Adrenal gland (tissue), 5 donors: ENCODE results near the gene DUOXA2.

Experiments
- POLR2A ChIP-seq, 2 donors: fragments of 450-650 bp; IDR thresholded peaks; one replicate each; pipeline ENCODE4 v1.6.1; 2017; ENCODE audit warnings: antibody characterized with exemption in 2 of 2, mild to moderate bottlenecking in 2 of 2, moderate library complexity in 1 of 2
- TF ChIP-seq, protein P1 (sequence below), 6 experiments: fragments of 450-650 bp in 4 of 6; fragments of 200-600 bp in 2 of 6; sonication (generic) in 1 of 6; IDR thresholded peaks; 1 replicate in 5 of 6; 2 replicates in 1 of 6; pipeline versions ENCODE4 v1.5.1 to v1.8.0; 2016 to 2021; ENCODE audit warnings: antibody characterized with exemption in 6 of 6, mild to moderate bottlenecking in 2 of 6, moderate library complexity in 1 of 6
- donor health status: DM: no; HTN: no; CAD: no.

DNA sequence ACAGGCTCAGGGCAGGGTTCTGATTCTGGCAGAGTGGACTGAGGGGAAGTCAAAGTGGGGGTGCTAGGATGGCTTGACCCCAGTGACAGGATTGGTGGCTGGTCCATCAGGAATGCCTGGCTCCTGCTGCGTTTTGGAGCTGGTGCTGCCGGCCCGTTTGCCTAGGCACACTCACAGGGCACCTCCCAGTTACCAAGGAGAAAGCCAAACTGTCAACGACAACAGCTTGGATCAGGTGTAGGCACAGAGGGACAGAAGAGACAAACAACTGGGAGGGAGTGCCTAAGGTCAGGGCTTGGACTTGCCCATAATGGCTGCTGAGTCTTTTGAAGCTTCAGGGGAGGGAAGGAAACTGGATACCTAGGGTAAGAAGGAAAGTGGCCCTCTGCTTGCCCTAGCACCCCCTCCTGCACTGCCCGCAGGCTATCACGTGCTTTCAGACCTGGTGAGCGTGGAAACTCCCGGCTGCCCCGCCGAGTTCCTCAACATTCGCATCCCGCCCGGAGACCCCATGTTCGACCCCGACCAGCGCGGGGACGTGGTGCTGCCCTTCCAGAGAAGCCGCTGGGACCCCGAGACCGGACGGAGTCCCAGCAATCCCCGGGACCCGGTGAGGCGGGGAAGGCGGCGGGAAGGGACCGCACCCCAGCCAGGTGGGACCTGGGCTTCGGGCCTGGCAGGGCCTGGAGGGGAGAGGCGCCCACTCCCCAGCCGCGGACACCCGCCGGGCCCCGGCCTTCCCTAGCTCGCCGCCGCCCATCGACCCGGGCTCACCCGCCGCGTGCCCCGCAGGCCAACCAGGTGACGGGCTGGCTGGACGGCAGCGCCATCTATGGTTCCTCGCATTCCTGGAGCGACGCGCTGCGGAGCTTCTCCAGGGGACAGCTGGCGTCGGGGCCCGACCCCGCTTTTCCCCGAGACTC is 20.8 kb downstream of the DUOXA2 start:
- no peak for TF ChIP-seq POLR2A (IDR thresholded peaks at IDR 0.05)
- TF ChIP-seq, protein P1, sequence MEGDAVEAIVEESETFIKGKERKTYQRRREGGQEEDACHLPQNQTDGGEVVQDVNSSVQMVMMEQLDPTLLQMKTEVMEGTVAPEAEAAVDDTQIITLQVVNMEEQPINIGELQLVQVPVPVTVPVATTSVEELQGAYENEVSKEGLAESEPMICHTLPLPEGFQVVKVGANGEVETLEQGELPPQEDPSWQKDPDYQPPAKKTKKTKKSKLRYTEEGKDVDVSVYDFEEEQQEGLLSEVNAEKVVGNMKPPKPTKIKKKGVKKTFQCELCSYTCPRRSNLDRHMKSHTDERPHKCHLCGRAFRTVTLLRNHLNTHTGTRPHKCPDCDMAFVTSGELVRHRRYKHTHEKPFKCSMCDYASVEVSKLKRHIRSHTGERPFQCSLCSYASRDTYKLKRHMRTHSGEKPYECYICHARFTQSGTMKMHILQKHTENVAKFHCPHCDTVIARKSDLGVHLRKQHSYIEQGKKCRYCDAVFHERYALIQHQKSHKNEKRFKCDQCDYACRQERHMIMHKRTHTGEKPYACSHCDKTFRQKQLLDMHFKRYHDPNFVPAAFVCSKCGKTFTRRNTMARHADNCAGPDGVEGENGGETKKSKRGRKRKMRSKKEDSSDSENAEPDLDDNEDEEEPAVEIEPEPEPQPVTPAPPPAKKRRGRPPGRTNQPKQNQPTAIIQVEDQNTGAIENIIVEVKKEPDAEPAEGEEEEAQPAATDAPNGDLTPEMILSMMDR (IDR thresholded peaks at IDR 0.05) = peak in 2 of 6 experiments; percentile 22
